Left lung (tissue), 10 donors: ENCODE measurements around the gene SELENOK. TPM values are rescaled to one million over a fixed set of nuclear protein-coding genes. Genes with fewer than 3 reads are reported as not detected.

Experiments
- ATAC-seq: fragments of 200-7000 bp; cut with Tn5 transposase; one replicate; pipeline ENCODE4 v1.9.1; 2020; ENCODE audit warnings: moderate library complexity
- DNase-seq, 4 donors: peaks; one replicate each; pipeline ENCODE4 v3.0.0-alpha.2; 2013 to 2020
- H3K27ac ChIP-seq, 2 donors: fragments of 200-600 bp; sonication (generic) in 1 of 2; one replicate each; pipeline versions ENCODE4 v1.5.0 to v1.8.0; 2020 to 2021
- H3K27me3 ChIP-seq, 2 donors: fragments of 200-600 bp; sonication (generic) in 1 of 2; one replicate each; pipeline versions ENCODE4 v1.5.0 to v1.8.0; 2020 to 2021
- H3K36me3 ChIP-seq, 2 donors: fragments of 200-600 bp; sonication (generic) in 1 of 2; one replicate each; pipeline versions ENCODE4 v1.5.0 to v1.8.0; 2020 to 2021
- H3K4me1 ChIP-seq, 2 donors: fragments of 200-600 bp; one replicate each; pipeline ENCODE4 v1.8.0; 2021
- H3K4me3 ChIP-seq, 2 donors: fragments of 200-600 bp; sonication (generic) in 1 of 2; one replicate each; pipeline versions ENCODE4 v1.5.0 to v1.8.0; 2020 to 2021; ENCODE audit warnings: mild to moderate bottlenecking in 1 of 2
- H3K9me3 ChIP-seq, 2 donors: fragments of 200-600 bp; sonication (generic) in 1 of 2; one replicate each; pipeline versions ENCODE4 v1.5.0 to v1.8.0; 2020 to 2021
- intact Hi-C, 2 donors: fragments of 100-400 bp; cut with DNase I; formaldehyde crosslinking; loops; one replicate each; pipeline versions ENCODE4 v1.11.2 to v1.14.2; 2022
- polyA plus RNA-seq, 6 donors: library from polyadenylated mRNA; unstranded; fragments of 120-200 nt; gene quantifications; one replicate each; pipeline ENCODE4 v1.2.1, GENCODE V29; 2013; ENCODE audit not compliant: insufficient read length in 6 of 6
- total RNA-seq, 2 donors: library from RNA; stranded (reverse); fragmentation: NEBNext Ultra II Directional; extraction: Animal tissue kit (Norgen Biotek cat#: 25700); gene quantifications; one replicate each; pipeline ENCODE4 v1.2.1, GENCODE V29; 2021
- TF ChIP-seq, protein P1 (sequence below), 2 donors: fragments of 200-600 bp; sonication (generic) in 1 of 2; IDR thresholded peaks; one replicate each; pipeline versions ENCODE4 v1.5.0 to v1.8.0; 2021; ENCODE audit warnings: antibody characterized with exemption in 2 of 2
- donor health status: DM: no; HTN: yes; CAD: no.
- donor health status: DM: no; HTN: no; CAD: no.

Gene SELENOK
- total and polyA plus RNA-seq, 8 donors = 34.7 to 59.7 (median 58.2) TPM

DNA sequence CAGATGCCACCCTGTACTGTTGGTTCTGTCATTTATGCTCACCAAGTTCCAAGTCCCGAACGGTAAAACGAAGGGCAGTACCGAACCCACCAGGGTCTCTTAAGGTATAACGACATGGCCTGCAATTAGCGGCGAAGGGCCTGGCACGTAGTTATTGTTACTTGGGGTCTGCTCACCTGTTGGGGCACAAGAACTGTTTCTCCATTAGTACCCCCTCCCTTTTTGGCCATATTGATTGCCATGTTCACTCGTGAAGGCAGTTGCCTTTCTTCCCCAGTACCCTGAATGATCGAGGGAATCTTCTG is 44.9 kb downstream of the SELENOK start:
- Histone ChIP-seq H3K27ac (no peak overlapping the region), H3K4me3 (peak overlapping the region; percentile 59 to 62), H3K27me3 (peaks cover 0 to 52% of the 10 kb centered on the region in 2 donors), H3K9me3 (no peaks in the 10 kb centered on the region), H3K4me1 (peaks cover 0 to 24% of the 10 kb centered on the region in 2 donors), H3K36me3 (no peaks in the 10 kb centered on the region)
- intact Hi-C loops = no loop called here
- TF ChIP-seq, protein P1, sequence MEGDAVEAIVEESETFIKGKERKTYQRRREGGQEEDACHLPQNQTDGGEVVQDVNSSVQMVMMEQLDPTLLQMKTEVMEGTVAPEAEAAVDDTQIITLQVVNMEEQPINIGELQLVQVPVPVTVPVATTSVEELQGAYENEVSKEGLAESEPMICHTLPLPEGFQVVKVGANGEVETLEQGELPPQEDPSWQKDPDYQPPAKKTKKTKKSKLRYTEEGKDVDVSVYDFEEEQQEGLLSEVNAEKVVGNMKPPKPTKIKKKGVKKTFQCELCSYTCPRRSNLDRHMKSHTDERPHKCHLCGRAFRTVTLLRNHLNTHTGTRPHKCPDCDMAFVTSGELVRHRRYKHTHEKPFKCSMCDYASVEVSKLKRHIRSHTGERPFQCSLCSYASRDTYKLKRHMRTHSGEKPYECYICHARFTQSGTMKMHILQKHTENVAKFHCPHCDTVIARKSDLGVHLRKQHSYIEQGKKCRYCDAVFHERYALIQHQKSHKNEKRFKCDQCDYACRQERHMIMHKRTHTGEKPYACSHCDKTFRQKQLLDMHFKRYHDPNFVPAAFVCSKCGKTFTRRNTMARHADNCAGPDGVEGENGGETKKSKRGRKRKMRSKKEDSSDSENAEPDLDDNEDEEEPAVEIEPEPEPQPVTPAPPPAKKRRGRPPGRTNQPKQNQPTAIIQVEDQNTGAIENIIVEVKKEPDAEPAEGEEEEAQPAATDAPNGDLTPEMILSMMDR (IDR thresholded peaks at IDR 0.05) = no peak
- DNase-seq (no peak), ATAC-seq (no peak)

DNA sequence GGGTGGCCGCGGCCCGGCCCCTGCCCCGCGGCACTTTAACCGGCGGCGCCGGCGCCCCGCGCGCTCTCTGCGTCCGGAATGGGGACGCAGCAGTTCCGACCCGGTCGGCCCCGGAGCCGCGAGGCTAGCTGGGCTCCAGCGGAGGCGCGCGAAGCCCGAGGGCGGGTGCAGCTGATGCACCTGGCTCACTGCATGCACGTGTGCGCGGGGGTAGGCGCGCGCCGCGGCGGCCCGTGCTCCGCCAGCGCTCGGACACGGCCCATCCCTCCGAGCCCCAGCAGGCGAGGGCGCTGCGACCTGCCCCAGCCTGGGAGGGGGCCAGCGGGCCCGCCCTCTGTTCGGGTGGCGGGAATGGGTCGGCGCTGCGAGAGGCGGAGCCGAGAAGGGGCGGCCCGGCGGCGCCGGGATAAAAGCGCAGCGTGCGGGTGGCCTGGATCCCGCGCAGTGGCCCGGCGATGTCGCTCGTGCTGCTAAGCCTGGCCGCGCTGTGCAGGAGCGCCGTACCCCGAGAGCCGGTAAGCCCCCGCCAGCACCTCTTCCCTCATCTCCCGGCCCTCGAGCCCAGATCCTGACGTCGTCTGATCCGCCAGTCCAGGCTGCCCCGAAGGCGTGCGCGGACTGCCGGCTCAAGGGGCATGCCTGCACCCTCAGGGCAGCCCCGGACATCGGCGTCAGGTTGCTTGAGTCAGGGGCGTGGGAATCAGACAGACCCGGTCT is 45.4 kb downstream of the SELENOK start, which contains the start of the genes CHDH and IL17RB:
CHDH (minus strand) TSS at position 286 of the 717 bp plus-strand sequence. CDS start 22,411 bp downstream, outside the sequence.
IL17RB (plus strand) TSS at position 435 of the 717 bp plus-strand sequence; CDS start at position 456, 21 bp downstream.
- Histone ChIP-seq H3K27ac (peak within 1 kb of the TSS; percentile 18 to 39), H3K27me3 (peaks cover 0 to 52% of the 10 kb centered on the region in 2 donors), H3K9me3 (no peaks in the 10 kb centered on the region), H3K4me3 (peak within 1 kb of the TSS; percentile 59 to 62), H3K36me3 (no peaks in the 10 kb centered on the region), H3K4me1 (peaks cover 0 to 24% of the 10 kb centered on the region in 2 donors)
- DNase-seq (peak; percentile 41 to 92 (median 70)), ATAC-seq (peak; percentile 92)
- intact Hi-C loops = no loop called here
- TF ChIP-seq, protein P1 (IDR thresholded peaks at IDR 0.05) = no peak

GRCh38 chr3:53845881-53846133 is 45.9 kb downstream of the SELENOK start:
- Histone ChIP-seq H3K4me1 (peaks cover 0 to 24% of the 10 kb centered on the region in 2 donors), H3K27ac (peak overlapping the region; percentile 18 to 39), H3K4me3 (peak overlapping the region; percentile 59 to 62), H3K27me3 (peaks cover 0 to 52% of the 10 kb centered on the region in 2 donors), H3K9me3 (no peaks in the 10 kb centered on the region), H3K36me3 (no peaks in the 10 kb centered on the region)
- intact Hi-C loops = no loop called here
- ATAC-seq = no peak
- TF ChIP-seq, protein P1 (IDR thresholded peaks at IDR 0.05) = no peak
- no peak for DNase-seq

GRCh38 chr3:53845103-53845880 is 46.4 kb downstream of the SELENOK start:
- intact Hi-C loops = no loop called here
- TF ChIP-seq, protein P1 (IDR thresholded peaks at IDR 0.05) = no peak

More at GRCh38 chr3:53845103-53845880, 46.4 kb downstream of the SELENOK start:
- ATAC-seq (peak; percentile 71), DNase-seq (peak in 3 of 4 donors; percentile 46 to 71 (median 63))
- Histone ChIP-seq H3K4me3 (peak overlapping the region; percentile 59 to 62), H3K27ac (peak overlapping the region; percentile 18 to 39), H3K27me3 (peaks cover 0 to 52% of the 10 kb centered on the region in 2 donors), H3K9me3 (no peaks in the 10 kb centered on the region), H3K4me1 (peaks cover 0 to 24% of the 10 kb centered on the region in 2 donors), H3K36me3 (no peaks in the 10 kb centered on the region)
